GM21737 (cell line): ENCODE results near the gene PSMD4.
"Not testable (repeated sequence)": the region's sequence is repeated elsewhere in the genome, so short reads cannot be mapped to it uniquely, and the experiment has no call there.

ENCODE experiments used
- ATAC-seq: cut with Tn5 transposase; IDR thresholded peaks from one replicate; pipeline ENCODE4 v1.9.1; 2021; ENCODE audit warnings: mild to moderate bottlenecking, moderate library complexity; ENCODE audit not compliant: unreplicated experiment

The PSMD4 gene

GRCh38 chr1:151254217-151255213 is at the start of gene PSMD4:
PSMD4 (plus strand) TSS chr1:151254734; CDS start chr1:151254783, 49 bp downstream.
- ATAC-seq: peak; percentile 89

GRCh38 chr1:151205381-151205965 is 49.1 kb upstream of the PSMD4 start:
- ATAC-seq: not testable (repeated sequence)

GRCh38 chr1:151210830-151211229 is 43.7 kb upstream of the PSMD4 start:
- no peak for ATAC-seq

GRCh38 chr1:151211972-151212705 is 42.4 kb upstream of the PSMD4 start:
- no peak for ATAC-seq

GRCh38 chr1:151213560-151213959 is 41.0 kb upstream of the PSMD4 start:
- ATAC-seq: no peak

GRCh38 chr1:151221616-151222015 is 32.9 kb upstream of the PSMD4 start:
- ATAC-seq: no peak

- no peak for ATAC-seq
Measured at GRCh38 chr1:151222130-151222529, 32.4 kb upstream of the PSMD4 start.

GRCh38 chr1:151235235-151235634 is 19.3 kb upstream of the PSMD4 start:
- no peak for ATAC-seq

- no peak for ATAC-seq
Measured at GRCh38 chr1:151237678-151238466, 16.7 kb upstream of the PSMD4 start.

- ATAC-seq: no peak
Measured at GRCh38 chr1:151238467-151238739, 16.1 kb upstream of the PSMD4 start.

GRCh38 chr1:151242442-151242841 is 12.1 kb upstream of the PSMD4 start:
- ATAC-seq: no peak

- no peak for ATAC-seq
Measured at GRCh38 chr1:151243683-151244216, 10.8 kb upstream of the PSMD4 start.

GRCh38 chr1:151246786-151247185 is 7.7 kb upstream of the PSMD4 start:
- no peak for ATAC-seq

GRCh38 chr1:151251656-151252470 is 2.7 kb upstream of the PSMD4 start:
- ATAC-seq: no peak

GRCh38 chr1:151255381-151255780 is 847 bp downstream of the PSMD4 start:
- ATAC-seq: no peak

- ATAC-seq: no peak
Measured at GRCh38 chr1:151259351-151259750, 4.8 kb downstream of the PSMD4 start.

GRCh38 chr1:151265446-151266236 is 11.1 kb downstream of the PSMD4 start:
- ATAC-seq: no peak

- no peak for ATAC-seq
Measured at GRCh38 chr1:151266315-151266714, 11.8 kb downstream of the PSMD4 start.

GRCh38 chr1:151266821-151267220 is 12.3 kb downstream of the PSMD4 start:
- no peak for ATAC-seq
